Effector CD4-positive, alpha-beta T cell (primary cell): ENCODE data around the gene ZBED2.

Experiments
- DNase-seq: peaks from one replicate; pipeline ENCODE4 v3.0.0-alpha.2; 2020

The ZBED2 gene

DNA sequence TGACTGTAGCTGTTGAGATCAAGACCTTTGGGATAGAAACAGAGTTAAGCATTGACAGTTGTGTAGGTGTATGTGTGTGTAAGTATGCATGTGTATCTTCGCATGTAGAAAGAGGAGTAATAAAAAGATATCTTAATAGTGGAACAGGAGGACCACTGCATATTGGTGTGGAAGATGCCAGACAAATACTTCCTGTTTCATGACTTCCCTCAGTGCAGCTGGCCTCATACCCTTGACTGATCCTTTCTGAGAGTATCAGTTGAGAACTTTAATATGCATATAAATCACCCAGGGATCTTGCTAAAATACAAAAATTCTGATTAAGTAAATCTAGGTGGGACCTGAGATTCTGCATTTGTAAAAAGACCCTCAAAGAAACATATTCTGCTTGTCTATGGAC is 8.5 kb upstream of the ZBED2 start:
- no peak for DNase-seq

DNA sequence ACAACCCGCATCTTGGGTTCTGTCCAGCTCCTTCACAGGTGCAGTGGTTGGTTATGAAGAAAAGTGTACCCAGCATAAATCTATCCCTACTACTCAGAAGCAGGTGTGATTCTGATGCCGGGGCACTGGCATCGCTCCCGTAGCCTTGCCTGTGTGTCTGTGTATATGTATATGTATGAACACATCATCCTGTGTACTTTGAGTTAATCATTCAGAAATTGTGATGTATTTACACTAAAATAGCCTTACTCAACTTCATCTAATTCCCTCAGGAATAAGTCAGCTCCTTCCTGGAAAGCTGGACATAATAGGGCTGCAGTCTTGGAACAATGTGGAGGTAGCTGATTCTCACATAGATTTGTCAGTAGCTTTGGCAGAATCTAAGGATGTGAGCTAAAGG is 6.7 kb upstream of the ZBED2 start:
- no peak for DNase-seq

DNA sequence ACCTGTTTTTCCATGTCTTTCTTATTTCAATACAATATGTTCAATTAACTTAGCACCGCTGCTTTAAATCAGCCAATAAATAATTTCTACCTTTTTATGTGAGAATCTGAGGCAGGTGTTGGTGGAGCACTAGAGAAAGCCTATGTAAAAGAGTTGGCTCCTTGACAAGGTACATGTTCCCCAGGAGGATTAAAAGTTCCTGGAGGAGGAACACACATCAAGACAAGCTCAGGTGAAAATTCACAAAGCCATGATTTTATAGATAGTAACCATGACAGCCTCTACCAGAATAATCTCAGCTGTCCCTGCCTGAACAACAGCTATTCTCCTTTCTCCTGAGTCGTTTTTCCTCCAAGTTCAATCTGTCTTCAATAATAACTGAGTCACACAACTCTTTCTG is 3.4 kb upstream of the ZBED2 start:
- DNase-seq: no peak

DNA sequence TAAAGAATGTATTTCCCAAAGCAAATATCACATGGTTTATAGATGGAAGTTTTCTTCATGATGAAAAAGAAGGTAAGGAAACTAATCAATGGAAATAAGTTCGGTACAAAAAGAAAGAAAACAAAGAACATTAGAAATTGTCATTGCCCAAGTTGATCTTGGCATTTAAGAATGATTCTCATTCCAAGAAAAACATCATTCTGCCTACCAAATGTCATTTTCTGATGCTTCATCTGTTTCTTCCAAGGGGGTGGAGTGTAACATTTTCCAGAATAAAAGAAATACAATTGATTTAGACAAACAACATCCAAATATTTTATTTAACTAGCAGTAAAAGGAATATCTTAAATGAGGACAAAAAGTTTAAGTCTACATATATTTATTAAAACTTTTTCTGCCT is 3.0 kb upstream of the ZBED2 start:
- DNase-seq: no peak

DNA sequence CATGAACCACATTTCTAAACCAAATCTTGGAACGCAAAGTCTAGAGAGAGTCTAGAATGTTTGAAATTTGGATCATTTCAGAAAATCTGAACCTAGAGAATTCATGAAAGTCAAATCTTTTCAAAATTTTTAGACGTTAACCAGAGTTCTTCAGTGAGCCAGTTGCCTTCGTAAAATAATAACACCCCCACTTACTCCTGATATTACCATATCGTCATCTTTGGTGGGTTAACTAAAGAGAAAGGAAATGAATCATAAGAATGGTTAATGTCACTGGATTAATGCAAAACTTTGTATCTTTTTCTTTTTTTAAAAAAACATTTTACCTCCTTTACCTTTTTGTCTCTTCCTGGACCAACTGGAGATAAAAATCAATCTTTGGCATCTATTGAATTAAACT is 1.2 kb upstream of the ZBED2 start:
- no peak for DNase-seq

DNA sequence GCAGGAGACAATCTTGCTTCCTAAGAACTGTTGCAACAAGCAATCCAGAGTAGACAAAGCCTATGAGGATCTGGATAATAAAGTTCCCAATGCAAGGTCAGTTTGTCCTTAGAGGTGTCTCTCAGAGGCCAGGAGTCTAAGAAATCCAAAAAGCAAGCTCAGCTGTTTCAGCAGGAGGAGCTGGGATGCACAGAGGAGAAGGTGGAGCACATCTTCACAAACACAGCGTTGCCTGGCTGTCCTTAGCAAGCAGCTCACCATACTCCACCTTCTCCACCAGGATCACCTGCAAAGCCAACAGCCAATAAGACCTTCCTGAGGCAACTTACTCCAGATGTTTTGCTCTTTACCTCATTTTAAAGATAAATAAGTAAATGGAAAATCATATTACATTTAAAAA is 365 bp downstream of the ZBED2 start:
- no peak for DNase-seq

DNA sequence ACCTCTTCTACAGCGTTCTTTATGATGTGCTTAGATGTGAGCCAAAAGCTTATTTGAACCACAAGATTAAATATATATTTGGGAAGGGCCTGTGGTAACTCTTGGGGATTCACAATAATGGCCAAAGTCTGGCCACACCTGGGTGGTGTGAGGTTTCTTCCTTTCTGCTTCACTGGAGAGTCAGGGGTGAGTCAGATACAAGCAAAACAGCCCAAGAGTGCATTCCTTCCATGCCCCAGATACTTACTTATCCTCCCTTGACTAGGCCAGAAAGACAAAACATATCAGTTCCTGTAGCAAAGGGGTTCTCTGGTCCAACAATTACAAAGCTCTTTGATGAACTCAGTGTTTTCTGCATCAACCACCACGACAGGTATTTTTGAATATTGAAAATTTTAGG is 941 bp downstream of the ZBED2 start:
- DNase-seq: no peak

DNA sequence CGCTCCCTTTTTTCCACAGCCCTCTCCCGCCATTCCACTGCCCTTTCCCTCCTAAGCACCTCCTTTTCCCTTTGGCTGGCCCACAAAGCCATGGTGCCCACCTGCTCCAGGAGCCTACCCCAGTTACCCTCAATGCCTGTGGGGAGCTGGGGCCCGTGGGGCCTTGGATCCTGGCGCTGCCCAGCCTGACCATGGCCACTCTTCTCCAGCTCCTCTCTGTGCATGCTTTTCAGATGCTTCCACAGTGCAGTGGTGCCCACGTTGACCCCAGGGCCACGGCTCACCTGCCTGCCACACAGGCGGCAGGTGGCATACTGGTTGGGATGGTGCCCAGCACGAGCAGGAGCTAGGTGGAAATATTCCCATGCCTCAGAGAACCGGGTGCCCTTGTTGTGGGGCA is 1.5 kb downstream of the ZBED2 start:
- DNase-seq: no peak

DNA sequence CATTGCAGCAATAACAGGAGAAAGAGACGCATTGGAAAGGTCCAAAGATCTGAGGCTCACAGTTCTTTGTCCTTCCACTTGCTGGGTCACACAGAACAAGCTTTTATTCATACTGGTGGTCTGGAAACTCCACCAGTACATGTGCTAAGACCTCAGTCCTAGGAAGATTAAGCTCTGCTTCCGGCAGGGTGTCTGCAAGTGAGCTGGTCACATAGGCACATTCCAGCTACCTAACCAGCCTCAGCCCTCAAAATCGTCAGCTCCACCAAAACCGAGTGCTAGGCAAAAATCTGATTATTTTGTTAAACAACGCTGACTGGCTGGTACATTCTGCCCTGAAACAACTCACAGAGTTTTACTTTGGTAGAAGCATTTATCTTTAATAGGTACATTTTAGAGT is 2.2 kb downstream of the ZBED2 start:
- DNase-seq: no peak

DNA sequence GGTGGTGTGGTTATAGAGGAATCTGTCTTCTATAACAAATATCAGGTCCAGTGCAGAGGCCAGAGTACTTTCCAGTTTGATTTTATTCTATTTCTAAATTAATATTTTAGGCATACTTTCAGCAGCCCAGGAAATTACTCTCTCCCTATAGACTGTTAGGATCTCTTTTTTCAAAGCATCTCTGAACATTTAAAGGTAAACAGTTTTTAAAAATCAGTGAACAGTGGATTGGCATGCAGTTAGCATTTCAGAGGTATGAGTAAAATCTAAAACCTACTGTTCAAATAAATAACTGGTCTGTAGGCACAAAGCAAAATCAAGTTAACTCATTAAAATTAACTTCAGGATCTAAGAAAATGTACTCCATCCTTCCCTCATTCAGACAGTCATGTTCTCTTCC is 3.0 kb downstream of the ZBED2 start:
- DNase-seq: no peak

DNA sequence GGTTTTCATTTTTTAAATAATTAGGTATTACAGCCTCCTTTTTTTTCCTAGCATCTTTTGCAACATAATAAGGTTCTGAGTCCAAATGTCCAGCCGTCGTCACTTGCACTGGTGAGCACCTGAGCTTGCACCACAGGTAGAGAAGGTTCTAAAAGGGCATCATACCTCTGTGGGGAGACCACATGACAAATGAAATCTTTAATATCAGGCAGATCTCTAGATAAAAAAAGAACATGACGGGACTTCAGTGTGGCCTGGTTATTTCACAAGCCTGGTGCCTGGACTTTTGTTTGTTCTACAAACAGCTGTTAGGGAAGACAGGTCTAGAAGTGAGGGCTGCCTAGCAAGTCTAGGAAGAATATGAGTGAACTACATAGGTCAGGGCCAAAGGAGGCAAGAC is 3.6 kb downstream of the ZBED2 start:
- DNase-seq: no peak

DNA sequence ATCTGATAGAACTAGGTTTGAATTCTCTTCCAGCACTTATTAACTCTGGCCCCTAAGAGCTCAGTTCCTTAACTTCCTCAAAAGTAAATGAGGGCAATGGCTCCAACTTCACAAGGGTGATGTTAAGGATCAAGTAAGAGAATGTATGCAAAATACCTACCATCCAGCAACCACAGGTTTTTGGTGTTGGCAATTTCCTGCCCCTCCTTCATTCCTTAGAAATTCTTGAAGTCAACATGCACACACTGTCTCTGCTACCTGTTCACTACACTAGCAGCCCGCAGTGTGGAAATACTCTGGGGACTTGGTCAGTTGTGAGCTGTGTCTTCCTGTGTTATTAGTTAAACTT is 5.0 kb downstream of the ZBED2 start:
- no peak for DNase-seq

DNA sequence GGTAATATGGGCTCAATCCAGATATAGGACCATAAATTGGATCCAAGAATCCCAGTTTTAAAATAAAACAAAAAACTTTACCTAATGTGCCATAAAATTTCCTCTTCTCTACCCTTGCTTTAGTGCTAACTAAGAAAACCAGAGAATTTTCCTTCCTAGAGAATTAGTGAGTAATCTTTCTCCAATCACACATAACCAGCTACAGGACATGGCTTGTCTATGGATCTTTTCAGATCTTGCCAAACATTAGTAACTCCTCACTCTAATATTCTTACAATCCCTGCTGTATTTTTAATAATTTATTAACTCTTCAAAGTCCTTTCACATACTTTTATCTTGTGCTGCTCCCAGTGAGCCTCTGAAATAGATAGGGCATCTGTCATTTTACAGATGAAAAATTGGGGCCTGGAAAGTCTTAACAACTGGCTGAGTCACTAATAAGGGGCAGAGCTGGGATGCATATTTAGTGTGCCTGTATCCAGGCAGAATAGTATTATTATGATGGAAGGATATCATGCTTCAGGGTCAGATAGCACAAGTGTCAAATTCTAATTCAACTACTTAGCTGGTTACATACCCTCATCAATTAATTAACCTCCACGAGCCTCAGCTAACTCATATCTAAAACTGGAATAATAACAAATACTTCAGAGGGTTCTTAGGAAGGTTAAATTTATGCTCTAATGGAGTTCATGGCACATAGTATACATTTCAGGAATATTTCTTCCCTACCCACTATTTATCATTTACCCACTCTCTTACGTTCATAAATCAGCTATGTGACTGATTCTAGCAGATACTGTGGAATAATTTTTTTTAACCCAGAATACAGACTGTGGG is 5.6 kb downstream of the ZBED2 start:
- no peak for DNase-seq

DNA sequence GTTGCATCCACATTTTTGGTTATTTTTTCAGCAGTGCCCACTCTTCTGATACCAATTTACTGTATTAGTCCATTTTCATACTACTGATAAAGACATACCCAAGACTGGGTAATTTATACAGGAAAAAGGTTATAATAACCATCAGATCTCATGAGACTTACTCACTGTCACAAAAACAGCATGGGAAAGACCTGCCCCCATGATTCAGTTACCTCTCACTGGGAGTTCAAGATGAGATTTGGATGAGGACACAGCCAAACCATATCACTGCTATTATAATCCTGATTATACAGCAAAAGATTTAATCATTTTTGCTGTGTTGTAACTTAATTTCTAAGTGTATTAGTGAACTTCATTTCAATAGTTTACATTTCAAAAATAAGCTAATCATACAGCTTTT is 6.6 kb downstream of the ZBED2 start:
- no peak for DNase-seq

DNA sequence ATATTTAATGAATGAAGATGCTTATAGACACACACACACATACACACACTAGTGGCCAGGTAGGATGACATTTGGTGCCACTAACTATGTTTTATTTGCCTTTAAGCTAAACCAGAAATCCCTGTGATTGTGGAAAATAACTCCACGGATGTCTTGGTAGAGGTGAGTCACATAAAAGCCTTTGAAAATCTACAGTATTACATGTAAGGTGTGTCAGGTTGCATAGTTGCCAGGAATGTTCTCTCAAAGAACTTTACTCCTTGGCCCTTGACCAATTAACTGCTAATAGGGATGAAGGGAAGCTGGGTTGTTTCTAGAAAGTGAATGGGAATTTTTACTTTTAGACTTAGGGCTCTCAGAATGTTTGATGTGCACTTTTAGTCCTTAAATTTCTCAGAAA is 9.9 kb downstream of the ZBED2 start:
- no peak for DNase-seq

DNA sequence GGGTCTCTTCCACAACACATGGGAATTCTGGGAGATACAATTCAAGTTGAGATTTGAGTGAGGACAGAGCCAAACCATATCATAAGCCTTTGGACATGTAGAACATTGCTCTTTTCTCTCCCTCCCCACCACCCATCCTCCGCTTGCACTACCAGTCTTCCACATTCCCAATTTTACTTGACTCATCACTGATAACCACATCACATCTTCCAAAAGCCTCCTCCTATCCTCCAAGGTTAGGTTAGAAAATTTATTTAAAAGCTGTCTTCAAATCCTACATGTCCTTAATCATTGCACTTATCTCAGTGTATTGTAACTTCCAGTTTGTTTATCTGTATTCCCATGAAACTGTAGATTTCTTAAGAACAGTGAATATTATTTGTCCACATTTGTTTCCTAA is 10.4 kb downstream of the ZBED2 start:
- DNase-seq: no peak

DNA sequence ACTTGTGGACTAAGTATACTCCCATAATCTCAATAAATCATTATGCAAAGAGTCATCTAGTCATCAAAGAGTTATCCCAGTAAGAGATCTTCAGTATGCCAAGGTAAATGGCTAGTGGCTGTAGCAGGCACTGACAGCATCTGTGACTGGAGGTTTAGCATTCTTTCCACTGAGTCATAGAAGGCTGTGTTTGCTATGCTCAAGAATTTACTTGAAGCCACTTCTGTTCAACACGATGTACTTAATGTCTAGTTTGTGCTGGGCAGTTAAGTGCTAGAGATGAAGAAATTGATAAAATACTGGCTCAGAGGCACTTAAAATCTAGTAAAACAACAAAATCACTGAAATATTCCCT is 13.0 kb downstream of the ZBED2 start:
- no peak for DNase-seq

DNA sequence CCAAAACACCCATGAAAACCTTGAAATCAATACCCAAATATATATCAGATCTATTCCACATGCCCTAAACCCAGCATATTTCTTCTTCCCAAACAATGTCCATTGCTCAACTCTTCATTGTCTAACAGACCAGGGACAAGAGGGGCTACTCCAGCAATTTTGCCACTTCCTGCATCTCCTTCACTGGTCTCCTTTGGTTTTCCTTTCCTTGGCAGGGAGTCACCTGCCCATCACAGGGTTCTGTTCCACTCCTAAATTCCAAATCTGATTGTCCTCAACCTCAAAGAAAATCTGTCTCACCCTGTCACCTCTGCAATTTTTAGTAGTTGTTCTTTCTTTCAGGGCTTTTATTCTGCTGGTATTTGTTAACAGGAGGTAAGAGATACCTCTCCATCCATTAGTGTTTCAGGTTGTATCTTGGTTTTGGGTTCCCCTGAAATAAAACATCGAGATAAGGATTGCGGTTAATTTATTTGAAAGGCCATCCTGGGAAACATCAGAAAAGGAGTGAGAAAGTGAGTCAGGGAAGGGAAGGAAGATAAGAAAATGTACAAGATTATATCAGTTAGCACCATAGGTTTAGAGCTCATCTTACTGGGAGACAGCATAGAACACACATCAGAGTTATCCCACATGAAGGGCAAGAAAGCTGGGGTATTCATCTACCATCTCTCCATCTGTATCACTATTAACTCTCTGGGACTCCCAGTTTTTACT is 13.6 kb downstream of the ZBED2 start:
- DNase-seq: no peak

DNA sequence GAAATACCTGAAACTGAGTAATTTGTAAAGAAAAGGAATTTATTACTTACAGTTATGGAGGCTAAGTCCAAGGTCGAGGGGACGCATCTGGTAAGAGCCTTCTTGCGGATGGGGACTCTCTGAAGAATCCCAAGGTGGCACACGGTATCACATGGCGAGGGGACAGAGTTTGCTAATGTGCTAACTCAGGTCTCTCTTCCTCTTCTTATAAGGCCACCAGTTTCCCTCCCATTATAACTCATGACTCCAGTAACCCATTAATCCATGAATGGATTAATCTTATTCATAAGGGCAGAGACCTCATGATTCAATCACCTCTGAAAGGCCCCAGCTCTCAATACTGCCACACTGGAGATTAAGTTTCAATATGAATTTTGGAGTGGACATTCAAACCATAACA is 15.7 kb downstream of the ZBED2 start:
- DNase-seq: no peak

DNA sequence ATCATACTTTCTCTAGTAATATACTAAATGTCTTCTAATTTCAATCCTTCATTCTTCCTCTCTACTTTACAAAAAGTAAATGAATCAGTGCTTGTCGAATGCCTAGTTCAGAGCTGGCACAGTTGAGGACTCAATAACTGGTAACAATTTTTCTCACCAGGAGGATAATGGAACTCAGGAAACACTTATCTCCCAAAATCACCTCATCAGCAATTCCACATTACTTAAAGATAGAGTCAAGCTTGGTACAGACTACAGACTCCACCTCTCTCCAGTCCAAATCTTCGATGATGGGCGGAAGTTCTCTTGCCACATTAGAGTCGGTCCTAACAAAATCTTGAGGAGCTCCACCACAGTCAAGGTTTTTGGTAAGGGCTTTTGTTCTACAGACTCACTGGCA is 16.3 kb downstream of the ZBED2 start:
- DNase-seq: no peak

DNA sequence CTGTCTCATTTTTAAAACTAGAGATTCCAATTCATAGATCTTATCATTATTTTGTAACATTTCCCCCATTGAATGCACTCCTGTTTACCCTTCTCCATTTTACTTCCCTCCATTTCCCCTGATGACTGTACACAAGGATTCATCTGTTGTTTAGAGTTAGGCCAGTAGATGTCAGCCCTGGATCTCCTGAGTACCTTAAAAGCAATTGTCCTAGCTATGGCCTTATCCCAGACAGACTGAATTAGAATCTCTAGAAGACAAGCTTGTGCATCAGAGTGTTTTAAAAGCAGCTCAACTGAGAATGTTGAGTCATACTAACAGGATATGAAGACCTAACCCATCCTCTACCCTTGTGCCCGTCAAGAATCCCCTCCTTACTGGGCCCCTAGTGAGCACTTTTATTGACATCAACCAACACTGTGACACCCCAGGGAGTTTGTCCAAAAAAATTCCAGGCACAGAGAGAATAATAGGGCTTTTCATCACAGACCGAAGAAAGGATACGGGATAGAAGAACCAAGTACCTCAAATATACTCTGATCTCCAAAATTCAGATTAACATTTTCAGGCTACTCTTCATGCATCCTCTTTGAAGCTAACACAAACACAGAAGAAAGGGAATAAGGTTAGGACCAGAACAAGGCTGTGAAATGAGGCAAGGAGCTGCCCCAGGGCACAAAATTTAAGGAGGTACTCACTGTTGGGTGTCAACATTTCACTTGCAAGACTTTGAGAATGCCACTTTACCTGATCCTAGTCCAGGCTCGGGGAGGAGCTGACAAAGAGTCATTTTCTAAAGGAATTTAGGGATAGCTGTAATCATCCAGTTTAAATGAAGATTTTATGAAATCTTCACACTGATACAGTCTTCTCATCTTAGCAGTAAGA is 17.1 kb downstream of the ZBED2 start:
- no peak for DNase-seq

DNA sequence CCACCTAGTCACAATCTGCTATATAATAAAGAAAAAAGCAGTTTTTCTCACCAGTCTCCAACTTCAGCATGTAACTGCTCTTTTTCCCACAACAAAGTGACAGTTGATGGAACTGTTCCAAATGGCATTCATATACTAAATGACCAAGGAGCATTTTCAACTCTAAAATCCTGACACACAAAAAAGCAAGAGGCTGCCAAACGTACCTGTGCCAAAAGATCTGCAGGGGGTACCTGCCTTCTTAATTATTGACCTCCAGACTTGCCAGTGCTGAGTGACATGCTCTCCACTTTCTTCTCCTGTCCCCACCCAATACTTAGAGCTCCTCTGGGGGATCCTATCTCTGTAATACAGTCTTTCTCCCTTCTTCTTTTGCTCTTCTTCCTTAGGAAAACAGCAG is 18.0 kb downstream of the ZBED2 start:
- no peak for DNase-seq

DNA sequence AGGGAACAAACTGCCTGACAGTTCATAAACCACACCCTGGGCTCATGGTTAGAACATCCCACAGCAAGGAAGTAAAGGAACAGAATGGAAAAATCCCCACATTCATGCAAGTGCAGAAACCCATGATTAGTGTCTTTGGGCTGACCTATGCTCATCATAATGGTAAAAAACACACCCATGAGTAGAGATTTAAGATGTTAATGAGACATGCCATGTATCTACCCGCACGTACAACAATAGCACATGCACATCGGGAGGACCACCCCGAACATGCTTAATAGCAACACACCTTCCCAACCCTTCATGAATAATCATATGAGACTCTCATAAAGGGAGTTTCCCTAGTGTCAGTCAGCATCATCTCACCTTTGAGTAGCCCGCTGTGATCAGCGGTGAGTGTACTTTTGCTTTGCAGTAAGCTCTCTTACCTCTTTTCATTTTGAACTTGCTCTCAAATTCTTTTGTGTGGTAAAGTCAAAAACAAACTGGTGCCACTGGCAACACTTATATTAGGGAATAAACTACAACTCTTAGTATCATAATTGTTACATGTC is 23.2 kb downstream of the ZBED2 start:
- DNase-seq: no peak

DNA sequence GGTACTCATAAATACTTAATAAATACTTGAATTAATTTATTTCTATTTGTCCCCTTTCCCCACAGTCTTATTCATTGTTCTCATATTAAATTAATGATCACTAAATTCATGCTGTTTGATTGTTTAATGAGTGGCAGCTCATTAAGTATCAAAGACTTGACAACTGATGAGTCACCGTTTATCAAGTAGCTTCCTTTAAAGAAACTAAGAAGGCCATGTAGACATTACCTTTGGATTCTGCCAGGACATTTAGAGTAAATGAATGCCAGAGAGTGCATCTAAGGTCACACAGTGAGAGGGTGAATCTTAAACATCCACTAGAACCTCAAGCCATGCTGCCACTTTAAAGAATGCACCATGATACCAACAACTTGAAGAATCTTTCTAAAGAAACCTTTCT is 23.9 kb downstream of the ZBED2 start:
- DNase-seq: no peak
